ENCODE measurements around the gene MB.

The MB gene

DNA sequence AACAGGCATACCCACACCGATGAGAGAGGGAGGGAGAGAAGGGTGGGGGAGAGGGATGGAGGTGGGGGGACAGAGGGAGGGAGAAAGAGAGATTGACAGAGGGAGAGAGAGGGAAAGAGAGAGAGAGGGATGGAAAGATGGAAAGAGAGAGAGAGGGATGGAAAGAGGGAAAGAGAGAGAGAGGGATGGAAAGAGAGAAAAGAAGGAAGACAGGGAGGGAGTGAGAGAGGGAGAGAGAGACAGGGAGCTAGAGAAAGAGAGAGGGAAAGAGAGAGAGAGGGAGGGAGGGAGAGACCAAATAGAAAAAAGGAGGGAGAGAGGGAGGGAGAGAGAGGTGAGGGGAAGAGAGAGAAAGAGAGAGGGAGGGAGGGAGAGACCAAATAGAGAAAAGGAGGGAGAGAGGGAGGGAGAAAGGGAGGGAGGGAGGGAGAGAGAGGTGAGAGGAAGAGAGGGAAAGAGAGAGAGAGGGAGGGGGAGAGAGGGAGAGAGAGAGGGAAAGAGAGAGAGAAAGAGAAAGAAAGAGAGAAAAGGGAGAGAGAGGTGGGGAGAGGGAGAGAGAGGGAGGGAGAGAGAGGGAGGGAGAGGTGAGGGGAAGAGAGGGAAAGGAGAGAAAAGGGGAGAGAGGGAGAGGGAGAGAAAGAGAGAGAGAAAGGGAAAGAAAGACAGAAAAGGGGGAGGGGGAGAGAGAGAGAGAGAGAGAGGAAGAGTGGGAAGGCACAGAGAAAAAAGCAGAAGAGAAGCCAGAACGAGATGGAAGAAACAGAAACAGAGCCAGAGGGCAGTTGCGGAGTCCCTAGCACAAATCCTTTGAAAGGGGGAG lies 23.8 kb downstream of the MB start:
- no peak for DNase-seq

DNA sequence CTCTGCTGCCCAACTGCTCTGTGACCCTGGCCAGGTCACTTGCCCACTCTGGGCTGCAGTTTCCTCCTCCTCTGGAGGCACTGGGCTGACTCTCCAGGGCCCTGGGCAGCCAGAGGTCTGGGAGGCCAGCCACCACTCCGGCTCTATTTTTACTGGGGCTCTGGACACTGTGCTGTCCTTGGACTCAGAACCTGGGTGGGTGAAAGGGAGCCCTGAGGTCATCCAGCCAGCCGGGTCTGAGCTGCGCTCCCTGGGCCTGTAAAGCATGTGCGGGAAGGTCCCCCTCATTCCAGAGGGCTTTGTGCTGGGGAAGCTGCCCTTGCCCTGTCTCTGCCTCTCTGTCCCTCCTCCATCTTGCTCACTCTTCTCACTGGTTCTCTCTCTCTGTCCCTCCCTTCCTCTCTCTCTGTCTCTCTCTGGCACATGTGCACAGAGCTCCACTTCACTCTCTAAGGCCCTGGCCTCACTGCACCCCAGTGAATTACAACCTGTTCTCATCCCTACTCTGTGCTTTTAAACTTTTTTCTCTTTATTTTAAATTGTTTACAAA lies 24.6 kb downstream of the MB start:
- DNase-seq = no peak

DNA sequence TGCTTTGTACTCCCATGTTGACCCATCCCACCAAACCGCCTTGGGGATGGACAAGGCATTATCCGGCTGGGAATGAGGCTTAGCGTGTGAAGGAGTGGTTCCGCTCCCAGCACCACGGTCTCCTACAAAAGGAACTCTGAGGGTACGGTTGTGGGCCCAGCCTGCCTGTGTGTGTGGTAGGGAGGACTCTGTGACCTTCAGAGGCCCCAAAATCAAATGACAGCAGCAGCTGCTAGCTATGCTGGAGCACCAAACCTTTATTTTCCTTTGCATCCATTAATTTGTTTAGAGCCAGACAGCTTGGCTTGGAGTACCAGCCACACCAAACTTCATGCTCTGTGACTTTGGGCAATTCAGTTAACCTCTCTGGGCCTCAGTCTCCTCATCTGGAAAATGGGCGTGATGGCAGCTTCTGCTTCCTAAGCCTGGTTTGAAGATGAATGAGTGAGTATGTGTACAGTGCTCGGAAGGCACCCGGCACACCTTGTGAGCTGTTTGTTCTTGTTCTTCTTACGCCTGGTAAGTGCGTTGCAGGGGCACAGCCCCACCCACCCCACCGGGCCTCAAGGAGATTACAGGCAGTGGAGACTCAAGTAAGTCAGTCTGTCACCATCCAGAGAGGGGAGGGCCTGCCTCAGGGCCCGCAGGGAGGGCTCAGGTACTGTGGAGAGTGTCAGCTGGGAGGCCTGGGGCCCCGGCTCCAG lies 25.3 kb downstream of the MB start:
- no peak for DNase-seq

DNA sequence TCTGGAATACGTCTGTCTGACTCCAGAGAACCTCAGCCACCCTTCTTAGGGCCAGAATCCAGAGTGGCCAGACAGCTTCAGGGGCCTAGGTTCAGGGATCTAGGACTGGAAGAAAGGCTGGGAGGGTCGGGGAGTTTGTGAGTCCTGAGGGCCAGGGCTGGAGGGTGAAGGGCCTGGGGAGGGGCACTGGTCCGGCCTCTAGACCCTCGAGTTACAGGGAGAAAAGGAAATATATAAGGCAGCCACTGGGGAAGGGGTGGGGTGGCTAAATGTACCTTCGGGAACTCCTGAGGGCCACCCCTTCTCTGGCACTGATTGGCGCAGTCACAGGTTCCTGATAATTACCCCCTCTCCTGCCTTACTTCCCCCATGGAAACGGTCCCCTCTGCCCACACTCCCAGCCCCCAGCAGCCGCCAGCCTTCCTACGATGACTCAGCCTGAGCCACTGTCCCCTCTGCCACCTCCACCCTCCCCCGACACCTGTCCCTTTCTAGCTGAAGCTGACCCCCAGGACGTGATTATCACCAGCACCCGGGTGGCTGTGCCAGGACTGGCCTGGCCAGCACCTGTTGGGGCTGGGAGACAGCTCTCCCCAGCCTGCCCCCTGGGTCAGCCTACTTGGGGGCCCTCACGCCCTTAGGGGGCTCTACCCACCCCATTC lies 26.4 kb downstream of the MB start:
- DNase-seq = no peak

DNA sequence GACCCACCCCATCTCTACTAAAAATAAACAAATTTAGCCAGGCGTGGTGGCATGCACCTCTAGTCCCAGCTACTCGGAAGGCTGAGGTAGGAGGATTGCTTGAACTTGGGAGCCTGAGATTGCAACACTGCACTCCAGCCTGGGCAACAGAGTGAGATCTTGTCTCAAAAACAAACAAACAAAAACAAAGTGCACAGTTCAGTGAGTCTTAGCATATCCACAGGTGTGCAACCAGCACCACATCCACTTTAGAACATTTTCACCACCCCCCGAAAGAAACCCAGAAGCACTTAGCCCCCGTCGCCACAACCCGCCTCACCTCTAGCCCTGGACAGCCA lies 27.4 kb downstream of the MB start:
- no peak for DNase-seq

DNA sequence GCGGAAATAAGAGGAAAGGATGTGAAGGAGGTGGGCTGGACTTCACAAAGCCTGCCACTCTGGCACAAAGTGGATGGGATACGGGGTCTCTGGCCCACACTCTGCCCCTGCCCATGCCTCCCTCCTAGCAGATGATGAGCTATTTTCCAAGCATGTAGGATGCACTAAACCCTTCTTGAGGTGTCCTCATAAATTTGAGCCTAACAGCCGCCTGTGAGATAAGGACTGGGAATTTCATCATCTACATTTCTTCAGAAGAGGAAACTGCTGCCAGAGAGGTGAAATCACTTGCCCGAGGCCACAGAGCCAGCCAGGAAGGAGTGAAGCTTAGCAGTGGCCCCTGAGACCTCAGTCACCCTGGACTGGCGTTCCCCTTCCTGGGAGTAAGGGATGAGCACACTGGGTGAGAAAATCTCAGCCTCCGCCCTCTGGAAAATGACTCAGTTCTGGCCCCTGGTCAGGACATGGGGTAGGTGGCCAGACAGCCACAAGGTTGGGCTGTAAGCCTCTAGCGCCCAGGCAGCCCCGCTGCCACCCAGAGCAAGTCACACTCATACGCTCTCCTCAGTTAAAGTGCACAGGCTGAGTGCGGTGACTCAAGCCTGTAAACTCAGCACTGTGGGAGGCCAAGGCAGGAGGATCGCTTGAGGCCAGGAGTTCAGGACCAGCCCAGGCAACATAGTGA lies 27.9 kb downstream of the MB start:
- no peak for DNase-seq

DNA sequence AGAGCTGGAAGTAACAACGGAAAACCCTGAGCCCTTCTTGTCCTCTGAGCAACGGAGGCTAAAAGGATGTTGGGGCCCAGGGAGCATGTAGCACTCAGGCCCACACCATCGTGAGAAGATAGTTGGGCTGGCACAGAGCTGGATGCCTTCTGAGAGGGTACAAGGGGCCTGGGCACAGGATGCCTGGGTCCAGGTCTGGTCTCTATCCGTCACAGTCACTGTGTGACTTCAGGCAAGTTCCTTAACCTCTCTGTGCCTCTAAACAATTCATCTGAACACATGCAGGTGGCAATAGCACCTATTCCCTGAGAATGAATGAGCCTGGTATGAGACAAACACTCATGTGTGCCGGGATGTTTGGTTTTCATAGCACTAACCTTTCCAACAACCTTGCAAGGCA lies 29.2 kb downstream of the MB start:
- no peak for DNase-seq

DNA sequence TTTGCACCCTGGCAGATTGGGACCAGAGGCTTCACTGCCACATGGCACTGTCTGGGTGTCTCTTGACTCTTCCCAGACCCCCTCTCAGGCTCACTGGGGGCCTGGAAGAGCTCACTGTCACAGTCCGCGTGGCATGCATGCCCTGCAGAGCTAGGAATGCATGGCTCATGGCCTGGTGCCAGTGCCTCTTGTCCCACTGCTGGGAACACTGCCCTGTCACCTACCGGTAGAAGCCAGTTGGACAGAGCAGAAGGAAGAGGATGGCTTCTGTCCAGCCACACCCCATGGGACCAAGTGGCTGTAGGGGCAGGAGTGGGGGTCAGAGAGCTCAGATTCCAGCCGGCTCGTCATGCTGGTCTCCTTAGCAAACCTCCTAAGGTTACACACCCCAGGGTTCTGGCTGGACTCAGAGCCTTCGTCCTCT lies 29.7 kb downstream of the MB start:
- no peak for DNase-seq

DNA sequence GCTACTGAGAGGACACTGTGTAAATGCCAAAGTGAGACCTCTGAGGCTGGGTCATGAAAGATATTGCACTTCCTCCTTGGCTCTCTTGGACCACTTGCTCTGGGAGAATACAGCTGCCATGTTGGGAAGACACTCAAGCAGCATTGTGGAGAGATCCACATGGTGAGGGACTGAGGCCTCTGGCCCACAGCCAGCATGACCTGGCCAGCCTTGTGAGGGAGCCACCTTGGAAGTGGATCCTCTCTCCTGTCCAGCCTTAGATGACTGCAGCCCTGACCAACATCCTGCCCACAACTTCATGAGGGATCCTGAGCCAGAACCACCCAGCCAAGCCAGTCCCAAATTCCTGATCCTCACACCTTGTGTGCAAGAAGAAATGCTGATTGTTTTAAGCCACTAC lies 30.4 kb downstream of the MB start:
- DNase-seq = no peak

DNA sequence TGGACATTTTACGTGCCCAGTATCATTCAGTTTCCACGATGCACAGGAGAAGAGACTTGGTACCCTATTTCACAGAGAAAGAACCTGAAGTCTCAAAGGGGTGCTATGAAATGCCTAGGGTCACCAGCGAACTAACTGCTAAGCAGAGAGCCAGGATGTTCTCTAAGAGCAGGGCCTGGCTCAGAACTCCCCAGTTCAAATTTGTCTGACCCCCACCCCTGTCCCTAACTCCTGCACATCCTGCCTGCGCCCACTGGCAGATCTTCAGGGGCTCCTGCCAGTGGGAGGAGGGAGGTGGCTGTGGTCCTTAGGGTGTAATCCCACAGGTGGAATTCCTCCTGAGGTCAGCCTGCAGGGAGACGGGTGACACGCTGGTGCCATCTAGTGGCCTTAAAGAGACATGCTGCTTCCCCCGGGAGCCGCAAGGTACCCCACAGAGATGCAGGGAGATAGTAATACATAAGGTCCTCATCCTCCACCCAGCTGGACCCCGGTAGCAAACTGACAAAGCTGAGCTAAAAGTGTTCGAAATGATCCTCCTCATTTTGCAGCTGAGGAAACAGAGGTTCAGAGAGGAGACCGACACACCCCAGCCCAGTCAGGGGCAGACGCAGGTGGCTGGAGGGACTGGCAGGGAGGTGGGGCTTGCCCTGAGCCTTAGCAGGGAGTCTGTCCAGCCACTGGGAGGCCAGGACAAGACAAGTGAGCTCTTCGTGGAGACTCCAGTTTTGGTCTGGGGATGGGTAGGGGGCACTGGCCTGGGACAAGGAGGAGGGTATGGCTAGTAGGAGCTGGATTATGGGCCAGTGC lies 34.1 kb downstream of the MB start:
- peak; percentile 23 to 41 for DNase-seq

DNA sequence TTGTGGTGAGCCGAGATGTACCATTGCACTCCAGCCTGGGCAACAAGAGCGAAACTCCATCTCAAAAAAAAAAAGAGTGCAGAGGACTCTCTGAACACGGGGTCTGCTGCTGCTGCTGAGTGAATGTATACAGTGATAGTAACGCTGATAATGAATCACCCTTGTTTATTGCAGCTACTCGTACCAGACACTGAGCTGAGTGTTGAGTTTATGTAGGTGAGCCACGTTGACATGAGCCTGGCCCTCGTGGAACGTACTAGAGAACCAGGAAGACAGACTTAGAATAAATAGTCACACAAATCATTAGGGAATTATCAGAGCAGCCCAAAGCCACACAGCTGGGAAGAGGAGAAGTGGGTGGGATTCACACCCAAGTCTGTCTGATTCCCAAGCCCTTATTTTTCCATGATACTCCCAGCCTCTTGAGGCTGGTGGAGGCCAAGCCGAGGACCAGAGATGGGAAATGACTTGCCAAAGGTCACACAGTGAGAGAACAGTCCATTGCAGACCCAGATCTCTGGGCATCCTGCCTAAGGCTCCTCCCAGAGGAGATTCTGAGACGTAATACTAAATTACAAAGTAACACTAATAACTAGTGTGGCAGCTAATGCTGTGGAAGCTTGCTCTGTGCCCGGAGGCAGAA lies 34.8 kb downstream of the MB start:
- DNase-seq = no peak

DNA sequence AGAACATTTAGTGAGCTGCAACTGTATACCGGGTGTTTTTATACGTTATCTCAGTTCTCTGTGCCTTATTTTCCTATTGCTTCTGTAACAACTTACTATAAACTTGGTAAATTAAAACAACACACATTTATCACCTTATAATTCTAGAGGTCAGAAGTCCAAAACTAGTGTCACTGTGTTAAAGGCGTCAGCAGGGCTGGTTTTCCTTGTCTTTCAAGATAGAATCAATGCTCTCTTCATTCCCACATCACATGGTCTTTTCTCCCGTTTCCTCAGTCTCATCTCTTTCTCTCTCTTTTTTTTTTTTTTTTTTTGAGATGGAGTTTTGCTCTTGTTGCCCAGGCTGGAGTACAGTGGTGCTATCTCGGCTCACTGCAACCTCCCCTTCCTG lies 36.1 kb downstream of the MB start:
- no peak for DNase-seq

DNA sequence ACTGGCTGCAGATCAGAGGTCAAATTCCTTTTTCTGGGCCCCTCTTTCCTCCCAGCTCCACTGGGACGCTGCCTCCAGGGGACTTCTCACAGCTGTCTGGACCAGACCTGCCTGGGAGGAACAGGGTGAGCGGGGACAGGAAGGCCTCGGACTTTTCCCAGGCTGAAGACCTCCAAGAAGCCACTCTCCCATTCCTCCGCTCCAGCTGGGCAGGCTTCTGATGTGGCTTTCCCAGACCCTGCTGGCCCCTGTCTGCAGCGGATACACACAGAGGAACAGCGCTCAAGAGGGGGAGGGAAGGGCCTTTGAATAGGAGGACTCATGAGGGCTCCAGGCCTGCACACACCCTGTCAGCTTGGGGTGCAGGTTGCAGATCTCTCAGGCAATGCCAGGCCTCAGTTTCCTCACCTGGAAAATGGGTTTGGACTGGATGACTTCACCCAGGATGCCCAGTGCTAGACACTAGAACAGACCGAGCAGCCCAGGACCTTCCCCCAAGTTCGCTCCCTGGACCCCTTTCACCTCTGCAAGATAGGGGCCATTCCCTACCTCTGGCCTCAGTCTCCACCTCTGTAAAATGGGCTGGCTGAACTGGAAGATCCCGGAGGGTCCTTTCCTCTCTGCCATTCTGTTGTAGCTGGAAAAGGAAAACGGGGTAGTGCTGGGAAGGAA lies 36.6 kb downstream of the MB start:
- DNase-seq = no peak

DNA sequence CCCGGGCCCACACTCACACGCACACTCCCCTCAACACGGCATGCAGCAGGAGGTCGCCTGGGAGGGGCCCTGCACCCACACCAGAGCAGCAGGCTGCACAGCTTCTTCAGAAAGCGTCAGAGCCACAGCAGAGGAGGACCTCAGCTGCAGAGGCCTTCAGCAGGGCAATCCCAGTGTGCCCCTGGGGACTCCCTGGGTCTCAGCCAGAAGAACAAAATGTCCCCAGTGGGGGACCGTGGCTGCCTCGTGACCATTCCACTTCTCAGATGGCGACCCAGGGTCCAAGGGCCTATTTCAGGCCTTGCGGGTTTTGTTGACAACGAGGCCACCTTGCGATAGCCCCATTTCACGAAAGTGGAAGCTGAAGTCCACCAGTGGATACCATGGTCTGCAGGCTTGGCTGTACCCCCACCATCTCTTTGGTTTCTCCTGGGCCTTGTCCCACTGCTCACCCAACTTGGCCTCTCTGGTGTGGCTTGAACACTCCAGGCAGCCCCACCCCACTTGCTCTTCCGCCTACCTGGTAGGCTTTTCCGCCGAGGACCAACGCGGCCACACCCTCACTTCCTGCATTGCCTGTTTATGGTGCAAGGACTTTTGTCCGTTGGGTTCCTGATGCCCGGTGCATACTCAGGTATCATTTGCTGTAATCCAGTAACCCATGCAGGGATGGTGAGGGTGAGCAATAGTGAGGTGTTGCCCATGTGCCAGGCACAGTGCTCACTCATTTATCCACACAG lies 38.1 kb downstream of the MB start:
- DNase-seq = no peak

DNA sequence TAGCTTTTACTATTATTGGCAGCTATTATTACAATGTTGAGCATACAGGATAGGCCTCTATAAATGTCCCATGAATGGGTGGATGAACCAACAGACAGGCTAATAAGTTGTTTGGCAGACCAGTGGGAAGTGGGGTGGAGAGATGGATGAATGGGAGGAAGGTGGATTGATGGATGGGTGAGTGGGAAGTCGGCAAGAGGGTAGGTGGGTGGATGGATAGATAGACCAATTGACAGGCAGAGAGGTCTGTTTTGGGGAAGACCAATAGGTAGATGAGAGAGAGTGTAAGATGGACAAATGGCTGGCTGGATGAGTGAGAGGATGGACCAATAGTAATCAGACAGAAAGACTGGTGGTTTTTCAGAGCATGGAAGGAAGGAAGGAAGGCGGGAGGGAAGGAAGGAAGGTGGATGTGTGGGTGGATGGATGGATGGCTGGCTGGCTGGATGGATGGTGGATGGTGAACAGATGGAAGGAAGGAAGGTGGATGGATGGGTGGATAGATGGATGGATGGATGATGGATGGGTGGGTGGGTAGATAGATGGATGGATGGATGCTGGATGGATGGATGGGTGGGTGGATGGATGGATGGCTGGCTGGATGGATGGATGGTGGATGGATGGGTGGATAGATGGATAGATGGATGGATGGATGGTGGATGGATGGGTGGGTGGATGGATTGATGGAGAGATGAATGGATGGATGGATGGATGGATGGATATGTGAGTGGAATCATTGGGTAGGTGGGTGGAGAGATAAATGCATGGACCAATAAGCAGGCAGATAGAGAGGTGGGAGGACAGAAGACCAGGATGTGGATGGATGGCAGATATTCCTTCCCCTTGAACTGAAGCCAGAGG lies 39.1 kb downstream of the MB start:
- no peak for DNase-seq

DNA sequence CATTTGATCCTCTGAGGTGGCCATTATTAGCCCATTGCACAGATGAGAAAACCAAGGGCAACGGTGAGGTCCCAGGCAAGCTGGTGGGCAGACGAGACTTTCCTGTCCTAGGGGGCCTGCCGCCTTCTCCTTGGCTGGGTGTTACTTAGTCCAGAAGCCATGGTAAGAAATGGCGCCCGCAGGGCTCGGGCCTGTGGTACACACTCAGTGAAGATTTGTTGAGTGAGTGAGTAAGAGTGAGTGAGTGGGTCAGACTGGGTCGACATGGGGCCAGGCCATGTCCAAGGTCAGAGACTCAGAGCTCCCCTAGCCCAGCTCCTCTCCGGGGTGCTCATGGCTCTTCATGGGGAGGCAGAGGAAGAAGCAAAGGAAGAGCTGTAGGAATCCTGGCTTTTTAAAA lies 40.5 kb downstream of the MB start:
- DNase-seq = no peak

DNA sequence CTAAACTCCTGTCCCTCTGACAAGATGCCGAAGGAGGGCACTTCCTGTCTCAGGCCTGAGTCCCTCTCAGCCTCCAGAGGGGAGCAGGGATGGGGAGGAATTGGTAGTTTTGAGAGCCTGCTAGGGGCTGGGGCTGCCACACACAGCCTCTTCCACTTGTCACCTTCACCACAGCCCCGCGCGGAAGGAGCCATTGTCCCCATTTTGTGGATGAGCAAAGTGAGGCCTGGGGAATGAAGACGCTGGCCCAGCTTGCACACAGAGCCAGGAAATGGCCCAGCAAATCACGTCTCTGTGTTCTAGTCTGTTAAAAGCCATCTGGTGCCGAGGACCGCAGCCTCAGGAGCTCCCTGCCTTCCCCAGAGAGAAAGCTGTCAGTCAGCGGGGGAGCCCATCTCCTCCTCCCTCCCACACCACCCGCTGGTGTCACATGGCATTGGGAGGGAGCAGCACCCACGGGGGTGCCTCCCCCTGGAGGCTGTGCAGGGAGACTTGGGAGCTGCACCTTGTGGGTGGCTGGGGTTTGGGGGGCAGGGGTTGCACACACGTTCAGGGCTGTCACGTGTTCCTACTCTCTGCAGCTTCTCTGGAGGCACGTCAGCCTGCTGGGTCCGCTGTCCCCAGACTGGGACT lies 41.9 kb downstream of the MB start:
- DNase-seq = no peak

DNA sequence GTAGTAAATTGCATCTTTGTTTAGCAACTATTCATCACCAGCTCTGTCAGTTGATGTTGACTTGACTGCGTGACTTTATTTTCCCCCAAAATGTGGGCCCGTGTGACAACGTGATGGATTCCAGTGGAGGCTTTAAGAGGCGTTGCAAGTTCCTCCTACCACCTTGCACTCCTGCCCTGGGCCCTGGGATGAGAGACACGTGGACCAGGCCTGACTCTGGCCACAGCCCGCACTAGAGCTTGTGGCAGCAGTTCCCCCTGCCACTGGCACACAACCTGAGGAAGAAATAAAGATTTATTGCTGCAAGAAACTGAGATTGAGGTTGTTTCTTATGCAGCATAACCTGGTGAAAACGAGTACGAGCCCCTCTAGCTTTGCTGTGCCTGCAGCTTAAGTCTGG lies 44.6 kb downstream of the MB start:
- no peak for DNase-seq

DNA sequence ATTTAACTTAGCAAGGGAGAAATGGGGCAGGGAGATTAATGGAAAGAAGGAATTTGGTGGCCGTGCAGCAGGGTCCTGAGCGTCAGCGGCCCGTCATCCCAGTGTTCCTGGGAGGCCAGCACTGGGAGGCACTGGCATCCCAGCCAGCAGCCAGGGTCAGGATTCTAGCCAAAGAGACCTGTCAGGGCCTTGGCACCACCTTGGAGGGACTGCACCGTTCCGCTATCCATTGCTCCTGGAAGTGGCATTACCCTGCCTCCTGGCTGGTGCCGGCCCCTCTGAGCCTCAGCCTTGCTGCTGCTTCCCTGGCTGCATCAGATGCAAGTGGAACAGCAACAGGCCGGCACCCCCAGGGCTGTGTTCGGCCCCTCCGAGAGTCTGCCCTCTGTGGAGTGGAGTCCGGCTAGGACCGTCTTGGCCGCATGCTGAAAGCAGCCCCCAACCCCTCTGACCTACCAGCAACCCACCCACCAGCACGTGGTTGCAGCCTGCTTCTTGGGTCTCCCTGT lies 46.4 kb downstream of the MB start:
- no peak for DNase-seq

Measured in NCI-H1930 (cell line).